Epithelial cell of proximal tubule (primary cell): ENCODE data around the gene UCN3. TPM values are rescaled to one million over a fixed set of nuclear protein-coding genes. Genes with fewer than 3 reads are reported as not detected.
"Not testable (repeated sequence)": the region's sequence is repeated elsewhere in the genome, so short reads cannot be mapped to it uniquely, and the experiment has no call there.

Experiments used
- DNase-seq: peaks from one replicate; pipeline ENCODE4 v3.0.0-alpha.2; 2011; ENCODE audit warnings: low read depth
- H3K4me3 ChIP-seq: 2 replicates; pipeline ENCODE4 v1.5.1; 2011; ENCODE audit warnings: low read depth, mild to moderate bottlenecking, low read length
- CTCF ChIP-seq: conservative IDR thresholded peaks from 2 replicates; pipeline ENCODE4 v1.5.1; 2012; ENCODE audit warnings: low read depth, mild to moderate bottlenecking, low read length
- total RNA-seq: library from RNA; depleted of rRNA; stranded (reverse); fragments of >200 nt; gene quantifications from 2 replicates; pipeline ENCODE4 v1.2.3, GENCODE V29; 2015

The UCN3 gene
- total RNA-seq, 1 donor from 2014 or later = not detected

GRCh38 chr10:5404208-5405041 lies 39.7 kb downstream of the UCN3 start, which contains the start of gene TUBAL3:
TSS of gene TUBAL3 (minus strand) at chr10:5404828. CDS start at chr10:5404792, 36 bp downstream.
- DNase-seq = no peak
- peak within 1 kb of the TSS; percentile 46 for H3K4me3 ChIP-seq
- TF ChIP-seq CTCF = no peak

GRCh38 chr10:5406918-5407317 lies 42.2 kb downstream of the UCN3 start:
- no peak for DNase-seq
- no peak for TF ChIP-seq CTCF
- no peak overlapping the region for H3K4me3 ChIP-seq

GRCh38 chr10:5410787-5411186 lies 46.0 kb downstream of the UCN3 start:
- DNase-seq = not testable (repeated sequence)

GRCh38 chr10:5411941-5412276 lies 47.1 kb downstream of the UCN3 start:
- TF ChIP-seq CTCF = no peak
- DNase-seq = no peak
- H3K4me3 ChIP-seq = peak overlapping the region; percentile 88

More at GRCh38 chr10:5410787-5411186, 46.0 kb downstream of the UCN3 start:
- not testable (repeated sequence) for H3K4me3 ChIP-seq

GRCh38 chr10:5412277-5412941 lies 47.6 kb downstream of the UCN3 start, which contains the start of gene NET1:
TSS of gene NET1 (plus strand) at chr10:5412557. CDS start at chr10:5412693, 136 bp downstream.
- peak within 1 kb of the TSS; percentile 88 for H3K4me3 ChIP-seq
- DNase-seq = no peak
- no peak for TF ChIP-seq CTCF

- TF ChIP-seq CTCF = no peak
- H3K4me3 ChIP-seq = peak overlapping the region; percentile 88
- no peak for DNase-seq
These were observed 48.5 kb downstream of the UCN3 start for GRCh38 chr10:5413012-5413938.

GRCh38 chr10:5416981-5417380 lies 52.2 kb downstream of the UCN3 start:
- no peak overlapping the region for H3K4me3 ChIP-seq
- no peak for TF ChIP-seq CTCF
- no peak for DNase-seq
